ENCODE data around the gene RAB40C.

RAB40C gene

GRCh38 chr16:561413-561794, 28.5 kb upstream of the RAB40C start:
- Histone ChIP-seq H3K4me2 (ENCODE audit: low read length) (no peak overlapping the region), H4K8ac (ENCODE audit: low read depth, low read length) (no peak overlapping the region), H2AK5ac (ENCODE audit: low read length) (no peak overlapping the region), H3K14ac (ENCODE audit: low read length) (no peak overlapping the region), H2AFZ (ENCODE audit: insufficient read depth, low read length, poor library complexity) (no peak overlapping the region), H2BK5ac (ENCODE audit: low read depth, low read length, poor library complexity) (no peak overlapping the region), H3K23ac (ENCODE audit: low read length) (no peak overlapping the region), H3K27me3 (ENCODE audit: insufficient read depth, low read length) (peaks cover 36% of the 10 kb centered on the region), H3K18ac (ENCODE audit: low read length) (no peak overlapping the region), H2BK12ac (ENCODE audit: low read length) (no peak overlapping the region), H4K91ac (ENCODE audit: low read depth, low read length) (no peak overlapping the region), H4K12ac (ENCODE audit: low read depth, low read length) (no peak overlapping the region), H3K4me3 (ENCODE audit: low read depth, low read length) (no peak overlapping the region), H3K27ac (ENCODE audit: low read depth, low read length) (no peak overlapping the region), H3K4me1 (ENCODE audit: control insufficient read depth in 1 of 2, insufficient read depth in 2 of 2, low read length in 2 of 2) (peaks cover 16 to 17% of the 10 kb centered on the region in 2 experiments), H3K9ac (ENCODE audit: low read length) (no peak overlapping the region), H3K79me2 (ENCODE audit: control insufficient read depth, insufficient read depth, low read length, poor library complexity) (no peaks in the 10 kb centered on the region), H2BK120ac (ENCODE audit: insufficient read depth, low read length, poor library complexity) (no peak overlapping the region), H3K4ac (ENCODE audit: low read depth, low read length) (no peak overlapping the region), H3K9me3 (ENCODE audit: insufficient read depth, low read depth, low read length) (peaks cover 6% of the 10 kb centered on the region), H3K36me3 (ENCODE audit: control insufficient read depth in 1 of 2, insufficient read depth in 2 of 2, low read length in 2 of 2) (no peaks in the 10 kb centered on the region), H3K79me1 (ENCODE audit: low read length) (peaks cover 1% of the 10 kb centered on the region)
- no peak for DNase-seq
- no CpG with 5 or more reads among the region's 15 CpGs for WGBS (ENCODE audit: extremely low coverage, insufficient coverage, insufficient read length)

- Histone ChIP-seq H4K91ac (ENCODE audit: low read depth, low read length) (no peak overlapping the region), H3K27me3 (ENCODE audit: insufficient read depth, low read length) (peaks cover 36% of the 10 kb centered on the region), H2AK5ac (ENCODE audit: low read length) (no peak overlapping the region), H4K8ac (ENCODE audit: low read depth, low read length) (no peak overlapping the region), H3K18ac (ENCODE audit: low read length) (no peak overlapping the region), H3K36me3 (ENCODE audit: control insufficient read depth in 1 of 2, insufficient read depth in 2 of 2, low read length in 2 of 2) (no peaks in the 10 kb centered on the region), H3K27ac (ENCODE audit: low read depth, low read length) (no peak overlapping the region), H4K12ac (ENCODE audit: low read depth, low read length) (no peak overlapping the region), H2BK120ac (ENCODE audit: insufficient read depth, low read length, poor library complexity) (no peak overlapping the region), H2AFZ (ENCODE audit: insufficient read depth, low read length, poor library complexity) (no peak overlapping the region), H3K23ac (ENCODE audit: low read length) (no peak overlapping the region), H3K79me2 (ENCODE audit: control insufficient read depth, insufficient read depth, low read length, poor library complexity) (no peaks in the 10 kb centered on the region), H3K4ac (ENCODE audit: low read depth, low read length) (no peak overlapping the region), H3K9ac (ENCODE audit: low read length) (no peak overlapping the region), H2BK12ac (ENCODE audit: low read length) (no peak overlapping the region), H2BK5ac (ENCODE audit: low read depth, low read length, poor library complexity) (no peak overlapping the region), H3K9me3 (ENCODE audit: insufficient read depth, low read depth, low read length) (peaks cover 6% of the 10 kb centered on the region), H3K14ac (ENCODE audit: low read length) (no peak overlapping the region), H3K4me2 (ENCODE audit: low read length) (no peak overlapping the region), H3K4me1 (ENCODE audit: control insufficient read depth in 1 of 2, insufficient read depth in 2 of 2, low read length in 2 of 2) (peaks cover 23 to 24% of the 10 kb centered on the region in 2 experiments), H3K79me1 (ENCODE audit: low read length) (peaks cover 4% of the 10 kb centered on the region), H3K4me3 (ENCODE audit: low read depth, low read length) (peak overlapping the region; percentile 38)
- DNase-seq, result no peak
- WGBS (ENCODE audit: extremely low coverage, insufficient coverage, insufficient read length), result no CpG with 5 or more reads among the region's 43 CpGs
These were observed 27.6 kb upstream of the RAB40C start for GRCh38 chr16:561957-562938.

DNA sequence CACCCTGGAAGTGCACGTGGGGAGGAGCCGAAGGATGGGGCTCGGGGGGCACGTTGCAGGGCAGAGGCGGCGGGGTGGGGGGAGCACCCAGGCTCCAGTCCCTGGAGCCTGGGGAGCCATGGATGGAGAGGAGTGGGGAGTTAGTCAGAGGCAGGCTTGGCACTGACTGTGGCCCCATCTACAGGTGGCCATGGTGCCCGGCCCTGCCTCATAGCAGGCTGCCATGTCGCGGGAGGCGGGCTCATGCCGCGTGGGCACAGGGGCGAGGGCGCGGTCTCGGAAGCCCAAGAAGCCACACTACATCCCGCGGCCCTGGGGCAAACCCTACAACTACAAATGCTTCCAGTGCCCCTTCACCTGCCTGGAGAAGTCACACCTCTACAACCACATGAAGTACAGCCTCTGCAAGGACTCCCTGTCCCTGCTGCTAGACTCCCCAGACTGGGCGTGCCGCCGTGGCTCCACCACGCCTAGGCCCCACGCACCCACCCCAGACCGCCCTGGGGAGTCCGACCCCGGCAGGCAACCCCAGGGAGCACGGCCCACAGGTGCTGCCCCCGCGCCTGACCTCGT, 26.7 kb upstream of the RAB40C start:
- Histone ChIP-seq H3K27me3 (ENCODE audit: insufficient read depth, low read length) (peaks cover 34% of the 10 kb centered on the region), H4K91ac (ENCODE audit: low read depth, low read length) (no peak overlapping the region), H4K12ac (ENCODE audit: low read depth, low read length) (no peak overlapping the region), H2AK5ac (ENCODE audit: low read length) (no peak overlapping the region), H4K8ac (ENCODE audit: low read depth, low read length) (no peak overlapping the region), H3K4ac (ENCODE audit: low read depth, low read length) (no peak overlapping the region), H3K4me3 (ENCODE audit: low read depth, low read length) (no peak overlapping the region), H3K9ac (ENCODE audit: low read length) (no peak overlapping the region), H3K36me3 (ENCODE audit: control insufficient read depth in 1 of 2, insufficient read depth in 2 of 2, low read length in 2 of 2) (no peaks in the 10 kb centered on the region), H2BK12ac (ENCODE audit: low read length) (no peak overlapping the region), H3K79me2 (ENCODE audit: control insufficient read depth, insufficient read depth, low read length, poor library complexity) (no peaks in the 10 kb centered on the region), H3K9me3 (ENCODE audit: insufficient read depth, low read depth, low read length) (peaks cover 6% of the 10 kb centered on the region), H3K27ac (ENCODE audit: low read depth, low read length) (no peak overlapping the region), H3K18ac (ENCODE audit: low read length) (no peak overlapping the region), H3K14ac (ENCODE audit: low read length) (no peak overlapping the region), H3K79me1 (ENCODE audit: low read length) (peaks cover 4% of the 10 kb centered on the region), H3K4me2 (ENCODE audit: low read length) (no peak overlapping the region), H2AFZ (ENCODE audit: insufficient read depth, low read length, poor library complexity) (no peak overlapping the region), H3K23ac (ENCODE audit: low read length) (no peak overlapping the region), H2BK120ac (ENCODE audit: insufficient read depth, low read length, poor library complexity) (no peak overlapping the region), H2BK5ac (ENCODE audit: low read depth, low read length, poor library complexity) (no peak overlapping the region), H3K4me1 (ENCODE audit: control insufficient read depth in 1 of 2, insufficient read depth in 2 of 2, low read length in 2 of 2) (peaks cover 23 to 24% of the 10 kb centered on the region in 2 experiments)
- no CpG with 5 or more reads among the region's 30 CpGs for WGBS (ENCODE audit: extremely low coverage, insufficient coverage, insufficient read length)
- DNase-seq, result no peak

DNA sequence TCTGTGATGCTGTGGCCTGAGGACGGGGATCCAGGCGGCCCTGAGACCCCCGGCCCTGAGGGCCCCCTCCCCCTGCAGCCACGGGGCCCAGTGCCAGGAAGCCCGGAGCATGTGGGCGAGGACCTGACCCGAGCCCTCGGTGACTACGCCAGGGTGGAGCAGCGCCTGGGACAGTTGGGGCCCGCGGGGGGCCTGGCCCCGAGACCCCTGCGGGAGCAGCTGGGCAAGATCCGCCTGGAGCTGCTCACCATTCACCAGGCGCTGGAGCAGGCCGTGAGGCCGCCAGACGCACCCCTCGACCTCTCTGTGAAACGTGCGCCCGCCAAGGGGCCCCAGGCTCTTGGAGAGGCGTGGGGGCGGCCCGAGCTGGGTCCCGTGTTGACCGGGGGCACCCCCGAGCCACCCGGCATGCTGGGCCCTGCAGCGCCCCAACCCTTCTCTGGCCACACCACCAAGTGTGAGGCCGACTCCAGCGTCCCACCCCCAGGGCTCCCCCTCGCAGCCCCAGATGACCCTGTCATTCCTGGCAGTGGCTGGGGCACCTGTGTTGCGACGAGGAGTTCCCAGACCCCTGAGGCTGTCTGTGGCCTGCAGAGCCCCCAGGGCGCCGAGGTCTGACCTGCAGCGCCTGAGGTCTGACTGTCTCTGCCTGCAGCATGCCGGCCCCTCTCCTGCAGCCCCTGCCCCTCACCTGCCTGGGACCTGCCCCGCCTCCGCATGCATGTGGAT, 25.0 kb upstream of the RAB40C start:
- Histone ChIP-seq H3K4me3 (ENCODE audit: low read depth, low read length) (no peak overlapping the region), H3K27ac (ENCODE audit: low read depth, low read length) (no peak overlapping the region), H3K4ac (ENCODE audit: low read depth, low read length) (no peak overlapping the region), H2AFZ (ENCODE audit: insufficient read depth, low read length, poor library complexity) (no peak overlapping the region), H2BK120ac (ENCODE audit: insufficient read depth, low read length, poor library complexity) (no peak overlapping the region), H3K14ac (ENCODE audit: low read length) (no peak overlapping the region), H3K4me1 (ENCODE audit: control insufficient read depth in 1 of 2, insufficient read depth in 2 of 2, low read length in 2 of 2) (peaks cover 28 to 30% of the 10 kb centered on the region in 2 experiments), H4K91ac (ENCODE audit: low read depth, low read length) (peak overlapping the region; percentile 21), H3K9ac (ENCODE audit: low read length) (no peak overlapping the region), H3K79me2 (ENCODE audit: control insufficient read depth, insufficient read depth, low read length, poor library complexity) (peaks cover 2% of the 10 kb centered on the region), H2AK5ac (ENCODE audit: low read length) (peak overlapping the region; percentile 26), H4K8ac (ENCODE audit: low read depth, low read length) (no peak overlapping the region), H3K27me3 (ENCODE audit: insufficient read depth, low read length) (peaks cover 21% of the 10 kb centered on the region), H3K18ac (ENCODE audit: low read length) (no peak overlapping the region), H3K36me3 (ENCODE audit: control insufficient read depth in 1 of 2, insufficient read depth in 2 of 2, low read length in 2 of 2) (no peaks in the 10 kb centered on the region), H2BK12ac (ENCODE audit: low read length) (no peak overlapping the region), H2BK5ac (ENCODE audit: low read depth, low read length, poor library complexity) (no peak overlapping the region), H3K9me3 (ENCODE audit: insufficient read depth, low read depth, low read length) (peaks cover 6% of the 10 kb centered on the region), H3K4me2 (ENCODE audit: low read length) (no peak overlapping the region), H3K79me1 (ENCODE audit: low read length) (peaks cover 9% of the 10 kb centered on the region), H4K12ac (ENCODE audit: low read depth, low read length) (no peak overlapping the region), H3K23ac (ENCODE audit: low read length) (no peak overlapping the region)
- no CpG with 5 or more reads among the region's 42 CpGs for WGBS (ENCODE audit: extremely low coverage, insufficient coverage, insufficient read length)
- DNase-seq, result no peak
